Loucy (cell line): ENCODE results near the gene KREMEN1.

Experiments used
- H2AFZ ChIP-seq: fragments of 200-600 bp; sonication (generic); 2 replicates; pipeline ENCODE4 v1.6.0; 2016; ENCODE audit warnings: antibody characterized with exemption, mild to moderate bottlenecking, low read length, moderate library complexity
- H3F3A ChIP-seq: fragments of 200-600 bp; 2 replicates; pipeline ENCODE4 v1.6.0; 2016; ENCODE audit warnings: antibody characterized with exemption, low read depth, mild to moderate bottlenecking
- H3K27me3 ChIP-seq: fragments of 200-600 bp; sonication (generic); 2 replicates; pipeline ENCODE4 v1.6.1; 2014; ENCODE audit warnings: low read length, mild to moderate bottlenecking; ENCODE audit not compliant: insufficient read depth, poor library complexity, severe bottlenecking
- H3K36me3 ChIP-seq: fragments of 200-600 bp; sonication (generic); 2 replicates; pipeline ENCODE4 v1.6.1; 2016; ENCODE audit warnings: low read length; ENCODE audit not compliant: insufficient read depth
- H3K4me1 ChIP-seq: fragments of 200-600 bp; sonication (generic); 2 replicates; pipeline ENCODE4 v1.5.1; 2014; ENCODE audit warnings: low read length, mild to moderate bottlenecking; ENCODE audit not compliant: insufficient read depth, poor library complexity, severe bottlenecking
- H3K4me2 ChIP-seq: fragments of 200-600 bp; sonication (generic); 2 replicates; pipeline ENCODE4 v1.6.0; 2014; ENCODE audit warnings: antibody characterized with exemption, low read length, low read depth, mild to moderate bottlenecking; ENCODE audit not compliant: poor library complexity, severe bottlenecking
- H3K4me3 ChIP-seq: fragments of 200-600 bp; sonication (generic); 2 replicates; pipeline ENCODE4 v1.5.1; 2014; ENCODE audit warnings: low read length, mild to moderate bottlenecking, mixed read lengths; ENCODE audit not compliant: poor library complexity, severe bottlenecking
- H3K79me2 ChIP-seq: fragments of 200-600 bp; sonication (generic); 2 replicates; pipeline ENCODE4 v1.6.1; 2014; ENCODE audit warnings: low read length; ENCODE audit not compliant: insufficient read depth
- H3K9ac ChIP-seq: fragments of 200-600 bp; sonication (generic); 2 replicates; pipeline ENCODE4 v1.6.0; 2014; ENCODE audit warnings: mild to moderate bottlenecking, low read depth, low read length, moderate library complexity; ENCODE audit not compliant: poor library complexity, severe bottlenecking
- H3K9me2 ChIP-seq: fragments of 200-600 bp; sonication (generic); replicated peaks from 2 replicates; pipeline ENCODE4 v1.6.1; 2016; ENCODE audit warnings: low read depth, low read length, mixed read lengths
- H3K9me3 ChIP-seq: fragments of 200-600 bp; sonication (generic); 2 replicates; pipeline ENCODE4 v1.6.1; 2014; ENCODE audit warnings: mild to moderate bottlenecking, antibody characterized with exemption, low read length, low read depth; ENCODE audit not compliant: insufficient read depth
- H4K20me1 ChIP-seq: fragments of 200-600 bp; sonication (generic); 2 replicates; pipeline ENCODE4 v1.6.0; 2014; ENCODE audit warnings: antibody characterized with exemption, low read length, mild to moderate bottlenecking; ENCODE audit not compliant: insufficient read depth, poor library complexity, severe bottlenecking
- CTCF ChIP-seq: fragments of 200-600 bp; sonication (generic); conservative IDR thresholded peaks from 2 replicates; pipeline ENCODE4 v1.5.1; 2014; ENCODE audit warnings: mild to moderate bottlenecking, antibody characterized with exemption, low read length
- EZH2phosphoT487 ChIP-seq: fragments of 200-600 bp; IDR thresholded peaks from 2 replicates; pipeline ENCODE4 v1.6.1; 2018; ENCODE audit warnings: antibody characterized with exemption, mild to moderate bottlenecking, moderate library complexity, borderline replicate concordance

The KREMEN1 gene

GRCh38 chr22:29044657-29045176, 28.1 kb upstream of the KREMEN1 start:
- Histone ChIP-seq H3K4me3 (no peak overlapping the region), H3K9me3 (no peaks in the 10 kb centered on the region), H4K20me1 (no peaks in the 10 kb centered on the region), H3K36me3 (peaks cover 54% of the 10 kb centered on the region; the same call in 1 of the 2 replicates), H3K27me3 (no peaks in the 10 kb centered on the region), H3K79me2 (no peaks in the 10 kb centered on the region), H3K4me2 (no peak overlapping the region), H3F3A (no peaks in the 10 kb centered on the region), H3K9me2 (no peaks in the 10 kb centered on the region), H3K9ac (no peak overlapping the region), H3K4me1 (peaks cover 14% of the 10 kb centered on the region), H2AFZ (no peak overlapping the region)
- TF ChIP-seq CTCF, result no peak
- no peak for TF ChIP-seq EZH2phosphoT487

- H3K79me2 ChIP-seq, result no peaks in the 10 kb centered on the region
- H3K9ac ChIP-seq, result no peak overlapping the region
- TF ChIP-seq CTCF (no peak), EZH2phosphoT487 (no peak)
Measured at GRCh38 chr22:29048822-29049654, 23.8 kb upstream of the KREMEN1 start.

GRCh38 chr22:29049655-29050263, 23.1 kb upstream of the KREMEN1 start:
- TF ChIP-seq EZH2phosphoT487, result no peak
- TF ChIP-seq CTCF, result no peak
- Histone ChIP-seq H3F3A (no peaks in the 10 kb centered on the region), H2AFZ (no peak overlapping the region), H3K9me2 (no peaks in the 10 kb centered on the region), H4K20me1 (no peaks in the 10 kb centered on the region), H3K9ac (no peak overlapping the region), H3K4me2 (no peak overlapping the region), H3K36me3 (peaks cover 55% of the 10 kb centered on the region; the same call in 1 of the 2 replicates), H3K27me3 (no peaks in the 10 kb centered on the region), H3K4me3 (no peak overlapping the region), H3K4me1 (no peaks in the 10 kb centered on the region), H3K79me2 (no peaks in the 10 kb centered on the region), H3K9me3 (no peaks in the 10 kb centered on the region)

More at GRCh38 chr22:29048822-29049654, 23.8 kb upstream of the KREMEN1 start:
- Histone ChIP-seq H3K4me2 (no peak overlapping the region), H3F3A (no peaks in the 10 kb centered on the region), H3K4me1 (no peaks in the 10 kb centered on the region), H3K4me3 (no peak overlapping the region), H3K27me3 (no peaks in the 10 kb centered on the region), H3K9me2 (no peaks in the 10 kb centered on the region), H4K20me1 (no peaks in the 10 kb centered on the region), H3K36me3 (peaks cover 62% of the 10 kb centered on the region; the same call in 1 of the 2 replicates), H3K9me3 (no peaks in the 10 kb centered on the region), H2AFZ (no peak overlapping the region)
